Measurements from ENCODE around the gene MAPKAP1.

Gene MAPKAP1

GRCh38 chr9:125472926-125473701 is 233.9 kb downstream of the MAPKAP1 start:
- DNase-seq: no peak

GRCh38 chr9:125472562-125472925 is 234.5 kb downstream of the MAPKAP1 start:
- DNase-seq: no peak

- DNase-seq: no peak
Observed at GRCh38 chr9:125470767-125471580, 236.0 kb downstream of the MAPKAP1 start.

- no peak for DNase-seq
Observed at GRCh38 chr9:125470189-125470588, 236.8 kb downstream of the MAPKAP1 start.

GRCh38 chr9:125468646-125469045 is 238.4 kb downstream of the MAPKAP1 start:
- DNase-seq: no peak

- no peak for DNase-seq
Observed at GRCh38 chr9:125467116-125467740, 239.8 kb downstream of the MAPKAP1 start.

GRCh38 chr9:125466411-125466810 is 240.6 kb downstream of the MAPKAP1 start:
- no peak for DNase-seq

GRCh38 chr9:125464591-125465385 is 242.2 kb downstream of the MAPKAP1 start:
- peak in 1 of 2 experiments; percentile 57 for DNase-seq

- no peak for DNase-seq
Observed at GRCh38 chr9:125463926-125464325, 243.1 kb downstream of the MAPKAP1 start.

- DNase-seq: no peak
Observed at GRCh38 chr9:125462861-125463291, 244.1 kb downstream of the MAPKAP1 start.

GRCh38 chr9:125461636-125462190 is 245.3 kb downstream of the MAPKAP1 start:
- no peak for DNase-seq

- no peak for DNase-seq
Observed at GRCh38 chr9:125460883-125461635, 245.9 kb downstream of the MAPKAP1 start.

- DNase-seq: no peak
Observed at GRCh38 chr9:125460346-125460745, 246.7 kb downstream of the MAPKAP1 start.

GRCh38 chr9:125457357-125457756 is 249.7 kb downstream of the MAPKAP1 start:
- DNase-seq: no peak

- DNase-seq: no peak
Observed at GRCh38 chr9:125455876-125456275, 251.1 kb downstream of the MAPKAP1 start.

GRCh38 chr9:125455132-125455531 is 251.9 kb downstream of the MAPKAP1 start:
- no peak for DNase-seq

GRCh38 chr9:125447202-125447802 is 259.7 kb downstream of the MAPKAP1 start:
- DNase-seq: no peak

- DNase-seq: no peak
Observed at GRCh38 chr9:125446561-125447094, 260.4 kb downstream of the MAPKAP1 start.

- DNase-seq: no peak
Observed at GRCh38 chr9:125444956-125445506, 262.0 kb downstream of the MAPKAP1 start.

- DNase-seq: peak in 1 of 2 experiments; percentile 38
Observed at GRCh38 chr9:125444166-125444565, 262.8 kb downstream of the MAPKAP1 start.

GRCh38 chr9:125443367-125443766 is 263.6 kb downstream of the MAPKAP1 start:
- DNase-seq: no peak

Measured in NCI-H2081 (cell line).